ENCODE measurements around the gene GNG4. TPM values are rescaled to one million over a fixed set of nuclear protein-coding genes. Genes with fewer than 3 reads are reported as not detected.

The GNG4 gene
- total and polyA plus RNA-seq, 9 of the 15 experiments (the other 6 are each of a cell fraction or from before 2014, with no cell fraction given), result 0.06 to 0.58 (median 0.08) TPM; not detected in 4

DNA sequence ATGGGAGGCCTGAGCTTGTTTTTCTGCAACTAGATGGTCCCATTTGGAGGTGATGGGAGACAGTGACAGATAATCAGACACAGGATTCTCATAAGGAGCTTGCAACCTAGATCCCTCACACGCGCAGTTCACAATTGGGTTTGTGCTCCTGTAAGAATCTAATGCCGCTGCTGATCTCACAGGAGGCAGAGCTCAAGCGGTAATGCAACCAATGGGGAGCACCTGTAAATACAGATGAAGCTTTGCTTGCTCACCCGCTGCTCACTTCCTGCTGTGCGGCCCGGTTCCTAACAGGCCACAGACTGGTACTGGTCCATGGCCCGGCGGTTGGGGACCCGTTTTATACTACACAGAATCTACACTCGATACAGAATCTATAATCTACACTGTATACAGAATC lies 92.8 kb downstream of the GNG4 start:
- no peak for ATAC-seq
- ChIA-PET CTCF (ENCODE audit: low intra/inter-chr PET ratio) (no interaction called here), POLR2A (interaction anchor here (0.9 to 1.6 kb wide), 2 partner anchors 8 to 10 kb away, joined by 4 to 11 read pairs; no protein-coding TSS in a partner anchor)
- Histone ChIP-seq H3K36me3 (ENCODE audit: control insufficient read depth, insufficient read depth, low read length) (no peaks in the 10 kb centered on the region), H3K4me3 (no peak overlapping the region), H2AFZ (ENCODE audit: low read depth, low read length) (no peak overlapping the region), H3K9ac (ENCODE audit: insufficient read depth in 1 of 2, low read depth in 2 of 2, low read length in 2 of 2) (no peak overlapping the region), H3K79me2 (ENCODE audit: control insufficient read depth, insufficient read depth, low read length) (no peaks in the 10 kb centered on the region), H3K9me1 (ENCODE audit: control insufficient read depth, insufficient read depth, low read length) (peaks cover 3% of the 10 kb centered on the region), H3K27me3 (ENCODE audit: control insufficient read depth in 2 of 2, insufficient read depth in 2 of 2, low read length in 2 of 2) (peaks cover 58 to 60% of the 10 kb centered on the region in 2 experiments; a peak in 4 of 5 replicates), H3K27ac (ENCODE audit: extremely low read depth, low read depth, low read length) (no peak overlapping the region), H3K4me1 (replicated peaks in 1 of 2; ENCODE audit: control insufficient read depth in 2 of 2, insufficient read depth in 2 of 2, low read length in 2 of 2) (no peaks in the 10 kb centered on the region), H3K4me2 (ENCODE audit: insufficient read depth, low read length) (no peak overlapping the region), H4K20me1 (replicated peaks; ENCODE audit: control insufficient read depth, insufficient read depth, low read length) (no peaks in the 10 kb centered on the region; the same call in 1 of the 2 replicates), H3K9me3 (replicated peaks; ENCODE audit: control insufficient read depth, insufficient read depth, low read depth, low read length) (no peaks in the 10 kb centered on the region)
- no peak for DNase-seq (ENCODE audit: extremely low read depth in 1 of 4, low spot score in 3 of 4)
- no peak for TF ChIP-seq KHSRP (IDR thresholded peaks at IDR 0.05)
- TF ChIP-seq ZBED1 (IDR thresholded peaks at IDR 0.05), result no peak
- no peak for TF ChIP-seq ZNF436 (CRISPR knock-in tag; IDR thresholded peaks at IDR 0.05)
- TF ChIP-seq SMARCA5 (IDR thresholded peaks at IDR 0.05), result no peak
- BruUV-seq (replicated peaks), result no TSS peak
- FAIRE-seq, result no peak
- intact Hi-C loops (cut with micrococcal nuclease), result no loop called here
- WGBS (ENCODE audit: insufficient coverage, low coverage, missing lambda C conversion rate), result 16% methylated on average over 11 of the region's 11 CpGs
- in situ Hi-C loops (cut with MboI), result no loop called here

DNA sequence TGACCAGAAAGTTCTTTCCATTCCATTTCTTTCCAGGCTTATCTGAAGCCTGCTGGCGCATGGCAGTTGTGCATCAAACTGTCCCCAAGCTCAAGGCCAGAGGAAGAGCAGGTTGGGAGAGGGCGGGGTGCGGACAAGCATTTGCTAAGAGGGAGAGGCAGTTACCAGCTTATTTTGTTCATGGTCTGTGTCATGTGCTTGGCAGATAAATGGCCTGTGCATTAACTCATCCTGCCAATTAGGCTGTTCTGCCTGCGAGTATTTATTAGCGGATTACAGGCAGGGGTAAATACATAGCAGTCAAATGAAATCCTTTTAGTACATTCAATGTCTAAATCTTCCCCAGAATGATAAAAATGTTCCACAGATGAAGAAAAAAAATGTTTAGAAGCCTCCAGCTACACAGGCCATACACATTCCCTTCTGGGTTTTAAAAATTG lies 96.5 kb downstream of the GNG4 start:
- Histone ChIP-seq H3K27me3 (ENCODE audit: control insufficient read depth in 2 of 2, insufficient read depth in 2 of 2, low read length in 2 of 2) (peaks cover 63 to 78% of the 10 kb centered on the region in 2 experiments), H3K79me2 (ENCODE audit: control insufficient read depth, insufficient read depth, low read length) (no peaks in the 10 kb centered on the region), H3K36me3 (ENCODE audit: control insufficient read depth, insufficient read depth, low read length) (no peaks in the 10 kb centered on the region), H3K9ac (ENCODE audit: insufficient read depth in 1 of 2, low read depth in 2 of 2, low read length in 2 of 2) (no peak overlapping the region), H3K4me3 (no peak overlapping the region), H3K9me3 (replicated peaks; ENCODE audit: control insufficient read depth, insufficient read depth, low read depth, low read length) (no peaks in the 10 kb centered on the region), H3K4me1 (replicated peaks in 1 of 2; ENCODE audit: control insufficient read depth in 2 of 2, insufficient read depth in 2 of 2, low read length in 2 of 2) (no peaks in the 10 kb centered on the region), H4K20me1 (replicated peaks; ENCODE audit: control insufficient read depth, insufficient read depth, low read length) (no peaks in the 10 kb centered on the region; the same call in 1 of the 2 replicates), H3K27ac (ENCODE audit: extremely low read depth, low read depth, low read length) (no peak overlapping the region), H3K9me1 (ENCODE audit: control insufficient read depth, insufficient read depth, low read length) (peaks cover 3% of the 10 kb centered on the region), H2AFZ (ENCODE audit: low read depth, low read length) (no peak overlapping the region), H3K4me2 (ENCODE audit: insufficient read depth, low read length) (no peak overlapping the region)
- FAIRE-seq (no peak), DNase-seq (ENCODE audit: extremely low read depth in 1 of 4, low spot score in 3 of 4) (no peak), ATAC-seq (no peak)
- no TSS peak for BruUV-seq (replicated peaks)
- ChIA-PET CTCF (ENCODE audit: low intra/inter-chr PET ratio) (no interaction called here), POLR2A (no interaction called here)
- 6% methylated on average over 5 of the region's 5 CpGs for WGBS (ENCODE audit: insufficient coverage, low coverage, missing lambda C conversion rate)
- in situ Hi-C loops (cut with MboI) (no loop called here), intact Hi-C loops (cut with micrococcal nuclease) (no loop called here)
- TF ChIP-seq NRF1 (conservative IDR thresholded peaks at IDR 0.05 in 1 of 2, IDR thresholded peaks at IDR 0.05 in 1 of 2) (peak; percentile 54 to 57; a peak in 3 of 4 replicates), HMGN3 (IDR thresholded peaks at IDR 0.05; ENCODE audit: borderline replicate concordance, extremely low read depth, insufficient read length, low read depth, low read length) (no peak)
- TF ChIP-seq, protein P1, sequence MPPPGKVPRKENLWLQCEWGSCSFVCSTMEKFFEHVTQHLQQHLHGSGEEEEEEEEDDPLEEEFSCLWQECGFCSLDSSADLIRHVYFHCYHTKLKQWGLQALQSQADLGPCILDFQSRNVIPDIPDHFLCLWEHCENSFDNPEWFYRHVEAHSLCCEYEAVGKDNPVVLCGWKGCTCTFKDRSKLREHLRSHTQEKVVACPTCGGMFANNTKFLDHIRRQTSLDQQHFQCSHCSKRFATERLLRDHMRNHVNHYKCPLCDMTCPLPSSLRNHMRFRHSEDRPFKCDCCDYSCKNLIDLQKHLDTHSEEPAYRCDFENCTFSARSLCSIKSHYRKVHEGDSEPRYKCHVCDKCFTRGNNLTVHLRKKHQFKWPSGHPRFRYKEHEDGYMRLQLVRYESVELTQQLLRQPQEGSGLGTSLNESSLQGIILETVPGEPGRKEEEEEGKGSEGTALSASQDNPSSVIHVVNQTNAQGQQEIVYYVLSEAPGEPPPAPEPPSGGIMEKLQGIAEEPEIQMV (tag; conservative IDR thresholded peaks at IDR 0.05; ENCODE audit: low read depth), result no peak

All from K562 (cell line).